GM21360 (cell line): ENCODE results near the gene FAM3D.

Experiments
- ATAC-seq: cut with Tn5 transposase; IDR thresholded peaks from one replicate; pipeline ENCODE4 v1.9.1; 2021; ENCODE audit warnings: mild to moderate bottlenecking, moderate library complexity; ENCODE audit not compliant: unreplicated experiment

FAM3D gene

DNA sequence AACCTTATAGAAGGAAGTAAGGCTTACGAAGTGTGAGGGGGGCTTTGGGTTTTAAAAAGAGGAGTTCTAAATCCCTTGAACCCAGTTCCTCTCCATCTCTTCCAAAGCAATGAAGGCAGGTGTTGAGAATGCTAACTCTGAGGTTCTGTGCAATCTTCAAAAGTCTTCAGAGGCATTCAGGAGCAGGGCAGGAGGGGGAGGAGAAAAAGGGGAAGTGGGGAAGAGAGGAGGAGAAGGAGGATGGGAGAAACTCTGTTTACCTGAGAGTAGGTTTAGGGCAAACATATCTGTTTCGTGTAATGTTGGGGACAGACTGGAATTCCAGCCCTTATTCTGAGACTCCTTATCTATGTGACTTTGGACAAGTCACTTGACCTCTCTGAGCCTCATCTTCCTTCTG is 36.9 kb downstream of the FAM3D start:
- ATAC-seq: no peak

DNA sequence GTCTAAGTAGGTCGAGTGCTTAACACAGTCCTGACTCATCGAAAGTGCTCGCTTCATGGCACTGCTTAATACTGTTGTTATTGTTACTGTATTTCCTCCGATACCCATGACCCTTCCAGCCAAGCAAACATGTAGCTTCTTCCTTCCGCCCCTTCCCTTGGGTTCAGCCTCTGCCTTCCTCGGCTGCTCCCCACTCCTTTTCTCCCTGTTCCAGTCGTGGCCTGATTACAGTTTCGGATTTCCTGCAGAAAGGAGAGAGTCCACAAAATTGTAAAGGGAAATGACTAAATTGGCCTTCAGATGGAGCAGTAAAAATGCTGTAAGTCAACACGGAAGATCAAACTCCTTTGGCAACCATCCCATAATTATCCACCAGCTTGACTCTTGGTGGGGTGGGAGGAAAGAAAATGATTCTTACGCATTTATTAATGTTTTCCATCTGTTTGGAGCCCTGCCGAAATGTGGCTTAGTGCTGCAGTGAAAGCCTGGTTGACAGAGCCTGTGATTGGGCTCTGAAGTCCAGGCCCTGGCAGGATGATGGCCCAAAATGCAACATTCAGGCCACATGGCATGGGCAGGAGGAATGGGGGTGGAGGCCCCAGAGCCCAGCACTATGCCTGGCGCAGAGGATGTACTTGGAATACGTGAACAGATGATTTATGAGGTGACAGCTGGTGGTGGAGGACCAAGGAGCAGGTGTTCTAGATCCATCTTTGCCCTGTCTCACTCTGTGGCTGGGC is 37.6 kb downstream of the FAM3D start:
- no peak for ATAC-seq

- no peak for ATAC-seq
These were observed 38.6 kb downstream of the FAM3D start for GRCh38 chr3:58627941-58628340.

DNA sequence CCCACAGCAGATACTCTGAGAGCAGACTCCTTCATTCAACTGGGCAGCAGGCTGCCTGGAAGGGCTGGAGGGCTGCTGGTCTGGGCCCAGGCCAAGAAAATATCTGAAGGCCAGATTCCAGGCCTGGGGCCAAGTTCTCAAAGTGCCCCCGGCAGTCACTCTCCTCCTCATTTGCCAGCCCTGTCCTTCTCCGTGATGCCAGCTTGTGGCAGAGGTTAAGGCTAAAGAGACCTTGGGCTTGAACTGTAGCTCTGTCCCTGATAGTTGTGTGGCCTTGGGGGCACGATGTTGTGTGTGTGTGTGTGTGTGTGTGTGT is 39.0 kb downstream of the FAM3D start:
- no peak for ATAC-seq

DNA sequence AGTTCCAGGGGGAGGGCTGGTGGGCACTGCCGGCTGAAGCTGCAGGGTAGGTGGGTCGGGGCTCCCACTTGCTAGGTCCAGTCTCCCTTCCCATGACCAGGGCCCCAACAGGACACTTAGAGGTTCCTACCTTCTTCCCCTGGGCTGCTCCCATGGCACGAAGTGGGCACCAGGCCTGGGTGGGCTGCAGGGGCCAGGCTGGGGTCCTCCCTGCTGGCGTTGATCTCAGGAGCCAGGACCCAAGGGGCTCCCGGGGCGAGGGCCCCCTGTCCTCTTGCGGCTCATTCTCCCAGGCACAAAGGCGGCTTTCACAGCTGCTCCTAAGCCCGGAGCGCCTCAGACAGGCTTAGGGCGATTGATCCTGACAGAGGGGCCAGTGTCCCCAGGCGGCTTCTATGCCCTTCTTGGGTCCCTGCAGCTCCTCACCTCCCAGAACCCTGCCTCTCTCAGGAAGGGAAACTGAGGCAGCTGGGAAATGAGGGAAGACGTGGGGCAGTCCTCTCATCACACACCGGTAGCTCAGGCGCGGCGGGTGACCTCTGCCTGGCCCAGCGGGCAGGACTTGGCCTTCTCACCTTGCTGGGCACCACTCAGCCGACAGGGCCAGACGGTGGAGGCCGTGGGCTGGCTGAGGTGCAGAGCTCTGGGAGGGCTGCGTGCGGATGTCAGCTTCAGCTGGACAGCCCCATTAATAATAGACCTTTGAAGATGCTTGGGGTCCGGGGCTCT is 39.6 kb downstream of the FAM3D start:
- ATAC-seq: no peak

DNA sequence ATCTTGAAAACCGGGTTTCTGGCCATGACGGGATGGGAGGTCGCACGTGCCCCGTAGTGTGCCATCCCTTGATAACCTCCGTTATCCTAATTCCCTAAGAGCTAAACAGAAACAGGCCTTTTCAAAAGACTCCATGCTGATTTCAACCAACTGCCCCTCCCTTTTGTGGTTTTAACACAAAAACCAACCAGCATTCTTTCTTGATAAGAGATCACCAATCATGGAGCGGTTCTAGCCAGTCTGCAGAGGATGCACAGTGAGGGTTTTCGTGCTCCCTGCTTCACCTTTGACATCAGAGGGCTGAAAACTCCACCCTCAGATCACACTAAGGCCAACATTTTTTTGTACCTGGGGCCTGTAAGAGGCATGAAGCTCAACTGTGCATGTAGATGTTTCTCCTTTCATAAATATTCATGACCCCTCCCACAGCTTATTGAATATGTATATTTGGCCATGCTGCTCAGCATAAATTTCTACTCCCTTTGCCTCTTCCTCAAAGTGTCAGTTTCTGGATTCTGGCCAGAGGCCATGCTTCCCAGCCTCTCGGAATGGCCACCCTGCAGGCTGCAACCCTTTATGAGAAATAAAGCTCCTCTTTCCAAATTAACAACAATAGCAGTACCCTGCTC is 41.3 kb downstream of the FAM3D start:
- no peak for ATAC-seq

- no peak for ATAC-seq
These were observed 42.0 kb downstream of the FAM3D start for GRCh38 chr3:58624550-58624949.

DNA sequence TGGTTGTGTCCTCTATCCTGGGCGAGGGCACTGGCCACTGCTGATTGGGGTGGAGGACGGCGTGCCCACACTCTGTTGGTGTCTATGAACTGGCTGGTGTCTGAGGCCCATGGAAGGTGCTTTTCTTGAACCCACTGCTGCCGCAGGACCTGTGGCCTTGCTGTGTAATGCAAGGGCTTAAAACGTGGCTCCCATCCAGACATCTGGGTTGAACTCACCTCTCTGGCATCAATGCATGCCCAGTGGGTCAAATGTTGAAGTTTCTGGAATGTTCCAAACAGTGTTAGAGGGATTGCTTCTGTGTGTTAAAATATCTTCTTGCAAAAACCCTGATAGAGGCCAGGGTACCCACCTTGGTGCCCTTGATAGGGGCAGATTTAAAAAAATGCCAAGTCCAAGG is 42.6 kb downstream of the FAM3D start:
- ATAC-seq: no peak

GRCh38 chr3:58623478-58623877 is 43.1 kb downstream of the FAM3D start:
- no peak for ATAC-seq

DNA sequence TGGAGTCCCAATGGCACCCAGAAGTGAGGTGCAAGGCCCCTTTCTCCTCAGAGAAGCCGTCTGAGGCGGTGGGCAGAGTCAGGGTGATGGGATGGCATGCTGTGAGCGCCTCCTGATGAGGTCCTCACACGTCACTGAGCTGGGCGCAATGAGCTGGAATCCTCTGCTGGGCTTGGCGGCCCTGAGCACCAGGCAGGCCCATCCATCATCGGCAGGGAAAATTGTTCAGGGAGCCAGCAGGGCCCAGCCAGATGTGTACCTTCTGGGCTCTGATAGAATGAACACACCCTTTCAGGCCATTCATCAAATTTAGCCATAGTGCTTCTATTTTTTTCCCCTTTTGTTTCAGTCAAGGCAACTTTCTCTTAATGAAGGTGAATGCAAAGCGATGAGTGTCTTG is 43.7 kb downstream of the FAM3D start:
- ATAC-seq: no peak

DNA sequence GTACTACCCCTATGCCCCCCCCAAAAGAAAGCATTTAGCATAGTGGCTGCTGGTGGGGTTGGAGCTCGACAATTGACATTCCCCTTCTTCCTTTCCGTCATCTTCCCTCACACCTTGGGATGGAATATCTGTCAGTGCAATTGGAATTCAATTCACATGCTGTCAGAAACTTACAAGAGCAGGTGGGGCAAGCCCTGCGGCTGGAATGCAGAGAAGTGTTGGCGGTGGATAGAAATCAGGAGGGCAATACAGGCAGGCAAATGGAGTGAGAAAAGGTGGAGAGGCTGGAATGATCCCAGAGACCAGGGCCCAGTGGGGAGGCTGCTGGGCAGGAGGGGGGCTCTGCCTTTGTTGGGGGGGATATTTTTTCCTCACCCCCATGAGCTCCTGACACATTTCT is 44.1 kb downstream of the FAM3D start:
- no peak for ATAC-seq

- ATAC-seq: no peak
These were observed 45.3 kb downstream of the FAM3D start for GRCh38 chr3:58621086-58621830.

GRCh38 chr3:58620421-58620820 is 46.2 kb downstream of the FAM3D start:
- ATAC-seq: no peak

DNA sequence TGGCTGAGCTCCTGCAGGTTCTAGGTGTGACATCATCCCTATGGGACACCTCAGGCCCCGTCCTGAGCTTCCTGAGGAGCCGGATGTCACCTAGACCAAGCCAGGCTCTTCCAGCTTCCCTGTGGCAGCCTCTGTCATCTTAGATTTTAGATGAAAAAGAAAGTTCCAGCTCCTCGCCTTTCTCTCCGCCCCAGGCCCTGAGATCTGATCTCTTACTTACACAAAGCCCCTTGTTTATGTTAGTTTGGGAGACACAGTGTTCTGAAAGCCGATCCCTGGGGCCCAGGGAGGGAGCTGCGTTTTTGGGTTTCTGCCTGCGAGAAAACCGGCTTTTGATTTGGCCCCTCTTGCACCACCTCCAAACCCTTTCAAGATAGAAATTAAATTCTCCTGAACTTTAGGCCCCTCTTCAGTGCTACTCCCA is 49.2 kb downstream of the FAM3D start:
- no peak for ATAC-seq

DNA sequence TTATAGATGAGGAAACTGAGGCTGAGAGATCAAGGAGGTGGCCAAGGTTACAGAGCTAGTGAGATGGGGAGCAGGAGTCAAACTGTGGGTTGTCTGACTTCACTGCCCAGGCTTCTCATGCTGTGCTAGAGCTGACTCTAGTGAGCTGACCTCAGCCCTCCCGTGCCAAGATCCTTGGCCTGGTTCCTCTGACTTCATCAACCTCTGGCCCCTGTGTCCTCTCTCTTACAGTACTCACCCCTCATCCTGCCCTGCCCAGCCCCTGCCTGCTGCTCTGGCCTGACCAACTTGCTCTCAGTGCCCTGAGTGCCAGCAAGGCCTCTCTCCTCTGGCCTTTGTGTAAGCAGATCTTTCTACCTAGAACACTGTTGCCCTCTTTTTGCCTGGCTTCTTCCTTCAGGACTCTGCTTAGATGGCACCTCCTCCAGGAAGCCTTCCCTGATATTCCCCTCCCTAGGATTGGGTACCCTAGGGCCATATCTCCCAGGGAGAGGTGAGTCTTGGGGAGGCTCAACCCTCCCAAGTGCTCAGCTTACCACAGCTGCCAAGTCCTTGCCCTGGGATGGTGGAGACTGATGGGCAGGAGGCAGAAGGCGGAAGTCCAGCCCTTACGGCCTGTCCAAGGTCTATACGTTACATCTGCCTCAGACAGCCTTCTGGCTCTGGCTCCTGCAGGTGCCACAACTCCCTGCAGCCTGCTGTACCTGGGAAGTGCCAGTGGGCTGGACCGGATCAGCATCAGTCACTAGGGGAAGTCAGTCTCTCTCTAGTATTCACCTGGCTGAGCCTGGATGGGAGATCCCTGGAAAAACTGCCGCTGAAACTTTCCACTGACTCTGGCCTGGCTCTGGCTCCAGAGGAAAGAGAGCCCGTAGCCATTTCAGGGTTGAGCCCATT is 53.1 kb downstream of the FAM3D start:
- ATAC-seq: no peak

GRCh38 chr3:58612830-58613229 is 53.7 kb downstream of the FAM3D start:
- ATAC-seq: no peak

DNA sequence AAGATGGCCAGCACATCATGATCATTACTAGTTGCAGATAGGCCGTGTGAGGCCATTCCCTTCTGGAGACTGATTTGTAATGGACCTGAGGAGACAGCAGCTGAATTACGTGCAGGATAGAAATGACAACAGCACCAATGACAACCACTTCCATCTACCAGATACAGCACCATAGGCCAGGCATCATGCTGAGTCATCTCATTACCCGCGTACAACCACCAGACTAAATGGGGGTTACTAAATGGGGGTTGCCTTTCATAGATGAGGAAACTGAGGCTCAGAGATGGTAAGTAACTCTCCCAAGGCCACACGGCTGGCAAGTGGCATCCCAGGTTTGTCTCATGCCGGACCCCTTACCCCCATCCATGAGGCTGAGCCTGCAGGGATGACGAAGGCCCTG is 56.6 kb downstream of the FAM3D start:
- no peak for ATAC-seq

DNA sequence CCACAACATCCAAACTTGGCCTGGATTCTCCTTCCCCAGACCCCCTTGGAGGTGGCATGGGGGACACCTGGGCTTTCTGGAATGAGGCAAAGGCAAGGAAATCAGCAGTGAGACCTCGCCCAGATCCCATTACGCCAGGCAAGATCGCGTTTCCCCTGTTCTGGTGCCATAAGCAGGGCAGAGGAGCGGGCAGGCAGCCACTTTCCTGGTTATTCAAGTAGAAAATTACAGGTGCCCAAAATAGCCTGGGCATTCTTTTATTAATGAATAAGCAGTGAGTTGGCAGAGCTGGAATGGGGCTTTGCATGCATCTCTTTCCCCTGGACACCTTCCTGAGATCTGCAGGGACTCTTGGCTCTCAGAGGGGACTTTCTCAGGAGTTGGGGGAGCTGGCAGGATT is 57.9 kb downstream of the FAM3D start:
- no peak for ATAC-seq

DNA sequence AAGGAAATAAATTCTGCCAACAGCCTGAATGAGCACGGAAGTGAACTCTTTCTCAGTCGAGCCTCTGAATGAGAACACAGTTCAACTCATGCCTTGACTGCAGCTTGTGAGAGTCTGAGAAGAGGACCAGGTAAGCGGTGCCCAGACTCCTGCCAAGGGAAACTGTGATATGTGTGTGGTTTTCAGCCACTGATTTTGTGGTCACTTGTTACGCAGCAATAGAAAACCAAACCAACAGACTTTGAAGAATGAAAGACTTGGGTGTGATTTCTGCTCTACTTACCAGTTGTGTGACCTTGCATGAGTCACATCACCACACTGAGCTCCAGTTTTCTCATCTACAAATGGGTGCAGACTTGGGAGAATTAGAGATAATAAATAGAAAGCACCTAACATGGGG is 58.8 kb downstream of the FAM3D start:
- ATAC-seq: no peak

DNA sequence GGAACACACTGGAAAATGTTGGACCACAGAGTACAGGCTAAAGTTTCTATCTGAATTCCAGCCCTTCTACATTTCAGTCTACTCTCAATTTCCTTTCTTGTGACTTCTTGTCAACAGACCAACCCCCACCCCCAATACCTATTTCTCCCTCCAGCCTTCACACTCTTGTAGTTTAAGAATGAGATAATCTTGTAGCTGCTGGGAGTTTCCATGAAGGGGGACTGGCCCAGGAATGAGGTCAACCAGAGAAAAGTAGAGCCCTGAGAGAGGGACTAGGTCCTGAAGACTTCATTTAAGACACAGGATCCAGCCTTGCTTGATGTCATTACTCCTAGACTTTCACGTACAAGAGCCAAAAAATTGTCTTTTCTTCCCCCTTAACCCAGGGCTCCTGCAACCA is 59.9 kb downstream of the FAM3D start:
- no peak for ATAC-seq

GRCh38 chr3:58604031-58604430 is 62.5 kb downstream of the FAM3D start:
- ATAC-seq: no peak
